MM.1S (cell line): ENCODE data around the gene ARFGEF3.

Source experiments
- EZH2 ChIP-seq: fragments of 300-600 bp; sonication (generic); optimal IDR thresholded peaks from 2 replicates; pipeline ENCODE3; 2017; ENCODE audit warnings: low read depth, mild to moderate bottlenecking, antibody characterized with exemption, low read length, mixed read lengths
- TF ChIP-seq, protein P1 (sequence below): fragments of 300-600 bp; sonication (generic); IDR thresholded peaks from 2 replicates; pipeline ENCODE4 v1.5.1; 2016; ENCODE audit warnings: antibody characterized with exemption, low read length, mixed read lengths

GRCh38 chr6:138250513-138251247 is 88.9 kb downstream of the ARFGEF3 start:
- TF ChIP-seq EZH2: no peak
- TF ChIP-seq, protein P1, sequence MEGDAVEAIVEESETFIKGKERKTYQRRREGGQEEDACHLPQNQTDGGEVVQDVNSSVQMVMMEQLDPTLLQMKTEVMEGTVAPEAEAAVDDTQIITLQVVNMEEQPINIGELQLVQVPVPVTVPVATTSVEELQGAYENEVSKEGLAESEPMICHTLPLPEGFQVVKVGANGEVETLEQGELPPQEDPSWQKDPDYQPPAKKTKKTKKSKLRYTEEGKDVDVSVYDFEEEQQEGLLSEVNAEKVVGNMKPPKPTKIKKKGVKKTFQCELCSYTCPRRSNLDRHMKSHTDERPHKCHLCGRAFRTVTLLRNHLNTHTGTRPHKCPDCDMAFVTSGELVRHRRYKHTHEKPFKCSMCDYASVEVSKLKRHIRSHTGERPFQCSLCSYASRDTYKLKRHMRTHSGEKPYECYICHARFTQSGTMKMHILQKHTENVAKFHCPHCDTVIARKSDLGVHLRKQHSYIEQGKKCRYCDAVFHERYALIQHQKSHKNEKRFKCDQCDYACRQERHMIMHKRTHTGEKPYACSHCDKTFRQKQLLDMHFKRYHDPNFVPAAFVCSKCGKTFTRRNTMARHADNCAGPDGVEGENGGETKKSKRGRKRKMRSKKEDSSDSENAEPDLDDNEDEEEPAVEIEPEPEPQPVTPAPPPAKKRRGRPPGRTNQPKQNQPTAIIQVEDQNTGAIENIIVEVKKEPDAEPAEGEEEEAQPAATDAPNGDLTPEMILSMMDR: no peak
